NCI-H1417 treated with DMSO at 0.1 percent for 48 hours (cell line): Measurements from ENCODE around the gene MKI67.

ENCODE experiments used
- DNase-seq: peaks from one replicate; lab custom pipeline; 2025; lab: John Stamatoyannopoulos, UW

The MKI67 gene

DNA sequence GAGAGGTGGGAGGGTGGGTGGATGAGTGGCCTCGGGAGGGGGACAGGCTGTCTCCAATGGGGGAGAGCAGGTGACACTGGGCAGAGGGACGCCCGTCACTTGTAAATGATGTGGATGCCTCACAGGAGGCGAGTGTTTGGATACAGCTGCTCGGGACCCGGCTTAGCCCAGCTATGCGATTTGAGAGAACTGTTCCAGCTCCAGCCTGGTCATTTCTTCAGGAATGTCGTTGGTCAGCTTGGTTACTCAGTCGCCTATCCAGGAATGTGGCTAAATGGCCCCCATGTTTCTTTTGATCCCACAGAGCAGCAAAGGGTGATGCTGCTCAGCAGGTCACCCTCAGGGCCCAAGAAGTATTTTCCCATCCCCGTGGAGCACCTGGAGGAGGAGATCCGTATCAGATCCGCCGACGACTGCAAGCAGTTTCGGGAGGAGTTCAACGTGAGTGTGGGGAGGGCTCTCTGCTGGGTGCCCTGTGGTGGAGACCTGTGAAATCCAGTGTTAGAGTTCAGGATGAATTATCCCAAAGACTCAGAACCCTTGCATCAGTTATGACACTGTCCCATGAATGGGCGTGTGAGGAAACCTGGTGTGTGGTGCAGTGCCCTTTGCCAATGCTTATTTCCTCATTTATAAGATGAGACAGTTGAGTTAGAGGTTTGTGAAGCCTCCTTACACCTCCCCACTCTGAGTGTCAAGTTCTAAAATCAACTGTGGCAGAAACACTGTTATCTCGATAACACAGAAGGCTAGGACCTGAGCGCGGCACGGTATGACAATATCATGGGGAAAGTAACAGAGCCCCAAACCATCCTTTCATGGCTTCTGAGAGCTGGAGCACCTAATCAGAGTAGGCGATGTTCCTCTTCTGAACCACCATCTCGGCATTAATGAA lies 76.8 kb downstream of the MKI67 start:
- no peak for DNase-seq

DNA sequence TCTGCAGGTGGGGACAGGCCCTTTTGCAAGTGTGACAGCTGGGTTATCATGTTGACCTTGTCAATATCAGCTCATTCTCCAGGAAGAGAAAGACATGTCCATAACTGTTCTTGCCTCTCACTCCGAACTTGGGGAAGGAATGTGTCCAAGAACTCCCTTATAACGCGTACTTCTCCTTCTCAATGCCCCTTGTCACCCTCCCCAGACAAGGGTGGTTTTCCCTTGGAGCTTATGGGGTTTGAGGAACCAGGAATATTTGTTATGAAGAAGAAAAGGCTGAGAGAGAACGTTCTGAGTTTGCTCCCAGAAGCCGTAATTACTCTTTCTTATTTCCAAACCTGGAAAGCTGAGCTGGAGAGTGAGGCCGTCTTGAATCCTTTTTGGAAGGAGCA lies 77.4 kb downstream of the MKI67 start:
- no peak for DNase-seq

DNA sequence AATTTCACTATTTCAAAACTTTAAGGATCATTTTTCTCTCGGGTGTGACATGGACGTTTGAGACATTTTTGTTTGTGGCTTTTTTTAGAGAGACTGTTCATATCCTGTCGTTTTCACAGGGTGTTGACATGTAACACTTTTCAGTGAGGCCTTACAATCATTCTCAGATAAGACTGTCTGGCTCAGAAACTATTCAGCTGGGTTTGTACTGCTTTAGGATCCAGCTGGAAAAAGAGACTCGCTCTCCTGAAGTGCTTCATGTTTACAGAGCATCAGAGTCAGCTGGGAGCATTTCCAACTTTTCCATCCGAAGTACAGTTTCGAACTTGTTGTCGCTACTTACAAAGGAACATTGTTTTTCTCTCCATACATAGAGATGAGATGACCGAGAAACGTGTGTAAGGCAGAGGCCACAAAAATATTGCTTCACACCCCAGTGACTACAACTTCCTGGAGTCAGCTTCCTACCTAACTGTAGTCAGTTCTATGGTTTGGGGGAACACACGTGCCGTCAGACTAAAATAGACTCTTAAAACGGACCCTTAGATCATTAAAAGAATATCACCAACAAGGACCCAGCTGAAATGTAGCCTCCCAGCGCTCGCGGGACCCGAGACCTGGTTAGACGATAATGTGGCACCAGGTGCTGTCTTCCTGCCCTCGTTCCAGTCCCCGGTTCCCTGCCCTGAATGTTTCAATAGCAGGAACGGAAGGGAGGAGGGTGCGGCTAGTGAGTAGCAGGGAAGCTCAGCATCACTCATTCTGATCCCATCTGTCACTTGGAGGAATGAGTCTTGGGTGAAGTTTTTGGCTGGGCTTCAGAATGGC lies 78.0 kb downstream of the MKI67 start:
- no peak for DNase-seq

DNA sequence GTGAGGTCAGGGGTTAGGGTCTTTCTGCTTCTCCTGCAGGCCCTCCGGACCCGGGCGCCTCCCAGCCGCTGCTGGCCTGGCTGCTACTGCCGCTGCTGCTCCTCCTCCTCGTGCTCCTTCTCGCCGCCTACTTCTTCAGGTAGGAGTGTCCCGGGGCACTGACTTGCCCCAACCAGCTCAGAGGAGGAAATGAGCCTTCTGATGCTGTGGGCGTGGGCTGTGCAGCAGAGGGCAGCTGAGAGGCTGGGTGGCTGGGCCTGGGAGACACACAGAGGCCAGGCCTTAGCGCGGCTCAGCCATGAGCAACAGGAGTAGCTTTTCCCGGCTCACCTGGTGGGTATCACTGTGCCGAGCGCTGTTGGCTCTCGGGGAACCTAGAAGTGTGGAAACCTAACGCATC lies 78.9 kb downstream of the MKI67 start:
- DNase-seq: no peak

DNA sequence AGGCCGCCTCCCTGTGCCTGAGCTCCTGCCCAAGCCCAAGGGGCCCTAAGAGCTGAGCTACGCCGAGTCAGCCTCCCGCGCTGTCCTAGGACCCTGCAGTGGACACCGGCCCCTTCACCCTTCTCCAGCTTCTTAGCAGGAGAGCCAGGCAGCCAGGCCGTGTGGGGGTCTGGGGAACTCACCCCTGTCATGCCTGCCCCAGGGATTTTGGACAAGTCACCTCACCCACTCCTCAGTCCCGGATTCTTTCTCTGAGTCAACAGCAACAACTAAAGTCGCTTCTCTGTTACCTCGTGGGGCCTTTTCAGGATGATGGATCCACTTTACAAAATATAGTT lies 79.3 kb downstream of the MKI67 start:
- DNase-seq: no peak
